HL-60/S4 (cell line): Measurements from ENCODE around the gene NOL12.

Source experiments
- in situ Hi-C: fragments of 300-500 bp; cut with MboI; formaldehyde crosslinking; loops from 2 replicates; pipeline ENCODE4 v1.14.3; 2022; ENCODE audit warnings: low sequenced_read_pairs

Gene NOL12

GRCh38 chr22:37741312-37741795 lies 55.2 kb downstream of the NOL12 start:
- in situ Hi-C loops, result no loop called here

GRCh38 chr22:37742376-37743171 lies 56.4 kb downstream of the NOL12 start:
- in situ Hi-C loops, result no loop called here
